NB4 (cell line): ENCODE measurements around the gene CBFA2T3.

Source experiments
- DNase-seq: peaks from one replicate; pipeline ENCODE4 v3.0.0; 2010; ENCODE audit warnings: low read depth
- H3K4me3 ChIP-seq: one replicate; pipeline ENCODE4 v1.5.1; 2011; ENCODE audit warnings: mild to moderate bottlenecking, low read depth, low read length, moderate library complexity
- MYC ChIP-seq: IDR thresholded peaks from 2 replicates; pipeline ENCODE4 v1.6.1; 2011; ENCODE audit warnings: low read depth, low read length
- POLR2A ChIP-seq: IDR thresholded peaks from 2 replicates; pipeline ENCODE4 v1.6.1; 2011; ENCODE audit warnings: mild to moderate bottlenecking; ENCODE audit not compliant: insufficient read length; ENCODE audit errors: extremely low read depth
- TF ChIP-seq, protein P1 (sequence below): IDR thresholded peaks from one replicate; pipeline ENCODE4 v1.5.1; 2012; ENCODE audit warnings: low read depth, low read length
- TF ChIP-seq, protein P2 (sequence below): IDR thresholded peaks from 2 replicates; pipeline ENCODE4 v1.6.1; 2011; ENCODE audit warnings: low read depth, low read length

CBFA2T3 gene

DNA sequence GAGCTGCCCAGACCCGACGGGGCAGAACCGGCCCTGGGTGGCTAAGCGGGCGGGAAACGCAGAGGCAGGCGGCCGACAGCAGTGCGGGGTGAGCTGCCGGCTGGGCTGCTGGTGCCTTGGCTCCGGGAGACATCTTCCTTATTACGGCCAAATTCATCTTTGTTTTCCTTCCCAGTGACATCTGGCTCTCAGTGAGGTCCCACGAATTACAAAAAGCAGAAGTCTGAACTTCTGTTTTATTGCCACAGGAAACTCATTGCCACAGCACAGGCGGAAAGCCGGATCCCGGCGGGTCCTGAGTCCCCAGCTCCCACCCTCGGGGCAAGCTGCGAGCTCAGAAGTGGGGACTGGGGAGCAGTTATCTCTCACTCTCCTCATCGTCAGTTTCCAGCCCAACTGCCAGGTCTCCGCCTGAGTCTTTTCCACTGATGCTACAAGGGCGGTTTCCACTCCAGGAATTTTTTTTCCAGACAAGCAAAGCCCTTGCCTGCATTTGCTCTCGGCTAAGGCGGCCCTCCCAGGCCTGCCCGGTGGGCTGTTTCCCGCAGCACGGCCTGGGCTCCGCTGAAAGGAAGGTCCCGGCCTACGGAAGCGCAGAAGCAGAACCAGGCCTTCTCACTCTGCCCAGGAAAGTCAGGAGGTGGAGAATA, 40.3 kb downstream of the CBFA2T3 start:
- H3K4me3 ChIP-seq = peak overlapping the region; percentile 32
- DNase-seq = peak; percentile 96
- TF ChIP-seq, protein P1, sequence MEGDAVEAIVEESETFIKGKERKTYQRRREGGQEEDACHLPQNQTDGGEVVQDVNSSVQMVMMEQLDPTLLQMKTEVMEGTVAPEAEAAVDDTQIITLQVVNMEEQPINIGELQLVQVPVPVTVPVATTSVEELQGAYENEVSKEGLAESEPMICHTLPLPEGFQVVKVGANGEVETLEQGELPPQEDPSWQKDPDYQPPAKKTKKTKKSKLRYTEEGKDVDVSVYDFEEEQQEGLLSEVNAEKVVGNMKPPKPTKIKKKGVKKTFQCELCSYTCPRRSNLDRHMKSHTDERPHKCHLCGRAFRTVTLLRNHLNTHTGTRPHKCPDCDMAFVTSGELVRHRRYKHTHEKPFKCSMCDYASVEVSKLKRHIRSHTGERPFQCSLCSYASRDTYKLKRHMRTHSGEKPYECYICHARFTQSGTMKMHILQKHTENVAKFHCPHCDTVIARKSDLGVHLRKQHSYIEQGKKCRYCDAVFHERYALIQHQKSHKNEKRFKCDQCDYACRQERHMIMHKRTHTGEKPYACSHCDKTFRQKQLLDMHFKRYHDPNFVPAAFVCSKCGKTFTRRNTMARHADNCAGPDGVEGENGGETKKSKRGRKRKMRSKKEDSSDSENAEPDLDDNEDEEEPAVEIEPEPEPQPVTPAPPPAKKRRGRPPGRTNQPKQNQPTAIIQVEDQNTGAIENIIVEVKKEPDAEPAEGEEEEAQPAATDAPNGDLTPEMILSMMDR = no peak
- TF ChIP-seq, protein P2, sequence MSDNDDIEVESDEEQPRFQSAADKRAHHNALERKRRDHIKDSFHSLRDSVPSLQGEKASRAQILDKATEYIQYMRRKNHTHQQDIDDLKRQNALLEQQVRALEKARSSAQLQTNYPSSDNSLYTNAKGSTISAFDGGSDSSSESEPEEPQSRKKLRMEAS = 0 out of 2 replicates have a peak, but pooled peaks have one; percentile 20
- TF ChIP-seq MYC = peak; percentile 52; the same call in 1 of the 2 replicates
- TF ChIP-seq POLR2A = no peak

DNA sequence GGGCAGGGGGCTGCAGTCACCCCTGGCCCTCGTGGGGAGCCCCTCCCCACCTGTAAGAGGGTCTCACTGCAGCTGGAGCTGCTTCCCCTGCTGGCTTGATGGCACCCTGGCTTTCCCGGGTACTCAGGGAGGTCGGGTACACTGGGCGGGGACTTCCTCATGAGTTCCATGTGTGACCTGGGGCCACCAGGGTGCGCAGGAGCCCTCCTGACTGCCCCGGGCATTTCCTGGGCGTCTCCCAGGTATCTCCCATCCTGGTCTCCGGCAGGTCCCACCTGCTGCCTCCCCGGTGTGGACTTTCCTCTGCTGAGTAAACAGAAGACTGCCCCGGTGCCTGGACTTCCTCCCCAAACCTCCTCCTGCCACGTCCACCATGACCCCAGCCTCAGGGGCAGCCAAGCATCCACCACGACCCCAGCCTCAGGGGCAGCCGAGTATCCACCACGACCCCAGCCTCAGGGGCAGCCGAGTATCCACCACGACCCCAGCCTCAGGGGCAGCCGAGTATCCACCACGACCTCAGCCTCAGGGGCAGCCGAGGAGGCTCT, 40.9 kb downstream of the CBFA2T3 start:
- peak overlapping the region; percentile 32 for H3K4me3 ChIP-seq
- no peak for DNase-seq
- no peak for TF ChIP-seq POLR2A
- TF ChIP-seq, protein P2 = no peak

DNA sequence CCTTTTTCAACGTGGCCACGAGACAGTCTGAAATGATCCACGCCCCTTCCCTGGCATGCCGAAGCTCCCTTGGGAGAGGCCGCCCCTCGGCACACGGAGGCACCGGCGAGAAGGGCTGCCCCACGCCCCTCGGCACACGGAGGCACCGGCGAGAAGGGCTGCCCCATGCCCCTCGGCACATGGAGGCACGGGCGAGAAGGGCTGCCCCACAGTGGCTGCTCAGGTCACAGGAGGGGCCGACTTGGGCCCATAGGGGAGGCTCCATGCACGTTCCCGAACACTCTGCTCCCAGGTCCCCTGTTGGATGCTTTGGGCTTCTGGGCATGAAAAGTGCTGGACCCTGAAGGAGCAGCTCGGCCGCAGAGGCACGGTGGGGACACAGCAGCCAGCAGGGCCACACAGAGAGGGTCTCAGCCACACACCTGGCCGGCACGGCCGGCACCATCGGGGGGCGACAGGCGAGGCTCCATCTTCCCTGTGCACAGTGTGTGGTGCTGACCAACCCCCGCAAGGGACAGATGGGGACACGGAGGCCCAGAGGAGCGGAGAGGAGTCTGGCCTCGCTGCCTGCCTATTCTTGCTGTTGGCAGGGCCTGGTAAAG, 42.8 kb downstream of the CBFA2T3 start:
- TF ChIP-seq POLR2A (no peak), MYC (no peak)
- TF ChIP-seq, protein P2 = no peak
- TF ChIP-seq, protein P1 = no peak
- DNase-seq = no peak
- H3K4me3 ChIP-seq = no peak overlapping the region

DNA sequence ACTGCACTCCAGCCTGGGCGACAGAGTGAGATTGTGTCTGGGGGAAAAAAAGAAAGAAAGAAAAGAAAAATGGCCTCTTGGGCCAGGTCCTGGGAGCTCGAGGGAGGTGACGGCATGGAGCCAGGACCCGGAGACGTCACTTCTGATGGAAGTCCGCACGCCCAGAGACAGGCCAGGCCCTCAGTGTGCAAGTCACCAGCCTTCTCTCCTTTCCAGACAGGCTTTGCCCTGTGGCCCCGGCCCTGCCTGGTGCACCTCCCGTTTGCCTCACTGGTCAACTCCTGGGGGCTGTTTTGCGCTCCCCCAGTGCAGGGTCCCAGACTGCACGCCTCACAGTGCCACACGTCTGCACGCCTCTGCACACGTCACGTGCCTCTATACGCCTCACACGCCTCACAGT, 44.1 kb downstream of the CBFA2T3 start:
- TF ChIP-seq, protein P2 = no peak
- no peak for TF ChIP-seq POLR2A
- no peak for TF ChIP-seq MYC
- TF ChIP-seq, protein P1 = no peak
- no peak for DNase-seq
- no peak overlapping the region for H3K4me3 ChIP-seq

DNA sequence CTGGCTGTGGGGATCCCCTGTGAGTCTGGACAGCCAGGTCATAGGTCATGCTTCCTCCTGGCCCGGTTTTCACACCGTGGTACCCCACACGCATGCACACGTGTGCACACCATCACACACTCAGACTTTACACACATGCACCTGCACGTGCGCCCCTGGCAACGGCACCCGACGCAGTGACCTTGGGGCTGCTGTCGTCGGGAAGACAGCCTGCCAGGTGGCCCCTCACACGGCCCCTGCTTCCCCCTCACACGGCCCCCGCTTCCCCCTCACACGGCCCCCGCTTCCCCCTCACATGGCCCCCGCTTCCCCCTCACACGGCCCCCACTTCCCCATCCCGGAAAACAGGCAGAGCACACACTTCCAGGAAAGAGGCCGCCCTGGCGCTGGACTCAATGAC, 45.1 kb downstream of the CBFA2T3 start:
- TF ChIP-seq, protein P1 = no peak
- TF ChIP-seq, protein P2 = no peak
- no peak for TF ChIP-seq MYC
- TF ChIP-seq POLR2A = no peak
- no peak overlapping the region for H3K4me3 ChIP-seq
- no peak for DNase-seq

DNA sequence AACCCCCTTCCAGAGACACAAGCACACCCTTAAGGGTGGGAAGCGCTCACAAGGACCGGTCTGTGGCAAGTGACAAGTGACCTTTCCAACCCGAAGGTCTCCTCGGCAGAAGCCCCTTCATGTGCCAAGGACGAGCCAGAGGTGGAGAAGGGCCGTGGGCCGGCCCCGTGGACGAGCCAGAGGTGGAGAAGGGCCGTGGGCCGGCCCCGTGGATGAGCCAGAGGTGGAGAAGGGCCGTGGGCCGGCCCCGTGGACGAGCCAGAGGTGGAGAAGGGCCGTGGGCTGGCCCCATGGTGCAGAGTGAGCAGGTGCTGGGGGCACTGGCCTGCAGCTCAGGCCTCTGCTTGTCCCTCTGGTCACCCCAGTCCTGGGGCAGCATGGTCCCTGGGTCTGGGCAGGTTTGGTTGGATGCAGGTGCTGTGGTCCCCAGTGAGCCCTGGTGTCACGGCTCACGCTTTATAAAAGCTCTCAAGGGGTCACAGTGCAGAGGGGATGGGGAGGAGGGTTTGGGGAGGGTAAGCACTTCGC, 45.6 kb downstream of the CBFA2T3 start:
- no peak for DNase-seq
- no peak for TF ChIP-seq MYC
- TF ChIP-seq, protein P1 = no peak
- TF ChIP-seq POLR2A = no peak
- TF ChIP-seq, protein P2 = no peak
- no peak overlapping the region for H3K4me3 ChIP-seq
